Measurements from ENCODE around the gene STK32B.
"Not testable (repeated sequence)": the region's sequence is repeated elsewhere in the genome, so short reads cannot be mapped to it uniquely, and the experiment has no call there.

The STK32B gene

DNA sequence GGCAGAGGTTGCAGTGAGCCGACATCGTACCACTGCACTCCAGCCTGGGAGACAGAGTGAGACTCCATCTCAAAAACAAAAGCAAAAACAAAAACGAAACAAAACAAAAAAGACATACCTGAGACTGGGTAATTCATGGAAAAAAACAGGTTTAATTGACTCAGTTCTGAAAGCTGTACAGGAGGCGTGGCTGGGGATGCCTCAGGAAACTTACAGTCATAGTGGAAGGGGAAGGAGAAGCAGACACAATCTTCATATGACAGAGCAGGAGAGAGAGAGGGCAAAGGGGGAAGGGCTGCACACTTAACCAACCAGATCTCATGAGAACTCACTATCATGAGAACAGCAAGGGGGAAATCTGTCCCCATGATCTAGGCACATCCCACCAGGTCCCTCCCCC is 229.5 kb downstream of the STK32B start:
- no peak overlapping the region for H3K4me3 ChIP-seq (ENCODE audit: control insufficient read depth, low read depth, low read length)
- TF ChIP-seq, protein P1, sequence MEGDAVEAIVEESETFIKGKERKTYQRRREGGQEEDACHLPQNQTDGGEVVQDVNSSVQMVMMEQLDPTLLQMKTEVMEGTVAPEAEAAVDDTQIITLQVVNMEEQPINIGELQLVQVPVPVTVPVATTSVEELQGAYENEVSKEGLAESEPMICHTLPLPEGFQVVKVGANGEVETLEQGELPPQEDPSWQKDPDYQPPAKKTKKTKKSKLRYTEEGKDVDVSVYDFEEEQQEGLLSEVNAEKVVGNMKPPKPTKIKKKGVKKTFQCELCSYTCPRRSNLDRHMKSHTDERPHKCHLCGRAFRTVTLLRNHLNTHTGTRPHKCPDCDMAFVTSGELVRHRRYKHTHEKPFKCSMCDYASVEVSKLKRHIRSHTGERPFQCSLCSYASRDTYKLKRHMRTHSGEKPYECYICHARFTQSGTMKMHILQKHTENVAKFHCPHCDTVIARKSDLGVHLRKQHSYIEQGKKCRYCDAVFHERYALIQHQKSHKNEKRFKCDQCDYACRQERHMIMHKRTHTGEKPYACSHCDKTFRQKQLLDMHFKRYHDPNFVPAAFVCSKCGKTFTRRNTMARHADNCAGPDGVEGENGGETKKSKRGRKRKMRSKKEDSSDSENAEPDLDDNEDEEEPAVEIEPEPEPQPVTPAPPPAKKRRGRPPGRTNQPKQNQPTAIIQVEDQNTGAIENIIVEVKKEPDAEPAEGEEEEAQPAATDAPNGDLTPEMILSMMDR (conservative IDR thresholded peaks at IDR 0.05; ENCODE audit: control insufficient read depth, insufficient read depth, low read depth, low read length), result no peak
- no peak for DNase-seq (ENCODE audit: low read depth)

DNA sequence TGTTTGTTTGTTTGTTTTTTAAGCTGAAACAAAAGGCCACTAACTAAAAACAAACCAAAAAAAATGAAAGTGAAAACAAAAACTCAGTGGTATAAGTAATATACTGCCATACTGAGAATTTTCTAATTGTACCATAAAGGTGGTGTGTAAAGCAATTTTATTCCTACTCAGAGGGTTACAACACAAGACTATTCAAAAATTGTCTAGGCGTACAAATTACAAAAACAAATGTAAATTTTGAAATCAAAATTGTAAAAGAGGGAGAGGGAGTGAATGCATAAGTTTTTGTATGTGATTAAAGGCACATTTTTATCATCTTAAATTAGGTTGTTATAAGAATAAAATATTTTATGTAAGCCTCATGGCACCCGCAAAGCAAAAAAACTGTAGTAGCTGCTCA is 232.6 kb downstream of the STK32B start:
- TF ChIP-seq, protein P1 (conservative IDR thresholded peaks at IDR 0.05; ENCODE audit: control insufficient read depth, insufficient read depth, low read depth, low read length), result no peak
- no peak for DNase-seq (ENCODE audit: low read depth)
- H3K4me3 ChIP-seq (ENCODE audit: control insufficient read depth, low read depth, low read length), result no peak overlapping the region

DNA sequence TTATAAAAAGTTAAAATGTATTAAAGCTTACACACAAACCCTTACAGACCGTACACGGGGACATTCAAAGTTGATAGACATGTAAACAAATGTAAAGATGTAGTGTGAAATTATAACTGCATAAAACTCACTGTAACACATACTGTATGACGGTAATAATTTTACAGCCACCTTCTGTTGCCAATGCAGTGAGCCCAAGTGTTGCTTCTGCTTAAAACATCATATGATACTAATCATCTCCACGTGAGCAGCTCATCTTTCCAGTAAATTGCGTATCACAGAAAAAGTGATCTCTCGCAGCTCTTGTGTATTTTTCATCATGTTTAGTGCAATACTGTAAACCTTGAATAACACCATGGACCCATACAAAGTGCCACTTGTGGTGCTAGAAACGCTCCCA is 233.2 kb downstream of the STK32B start:
- TF ChIP-seq, protein P1 (conservative IDR thresholded peaks at IDR 0.05; ENCODE audit: control insufficient read depth, insufficient read depth, low read depth, low read length), result no peak
- no peak overlapping the region for H3K4me3 ChIP-seq (ENCODE audit: control insufficient read depth, low read depth, low read length)
- no peak for DNase-seq (ENCODE audit: low read depth)

GRCh38 chr4:5292101-5292500 is 240.8 kb downstream of the STK32B start:
- DNase-seq (ENCODE audit: low read depth), result no peak
- TF ChIP-seq, protein P1 (conservative IDR thresholded peaks at IDR 0.05; ENCODE audit: control insufficient read depth, insufficient read depth, low read depth, low read length), result no peak
- H3K4me3 ChIP-seq (ENCODE audit: control insufficient read depth, low read depth, low read length), result no peak overlapping the region

GRCh38 chr4:5298000-5298787 is 246.9 kb downstream of the STK32B start:
- not testable (repeated sequence) for DNase-seq (ENCODE audit: low read depth); H3K4me3 ChIP-seq (ENCODE audit: control insufficient read depth, low read depth, low read length)

- DNase-seq (ENCODE audit: low read depth), result no peak
- TF ChIP-seq, protein P1 (conservative IDR thresholded peaks at IDR 0.05; ENCODE audit: control insufficient read depth, insufficient read depth, low read depth, low read length), result no peak
- H3K4me3 ChIP-seq (ENCODE audit: control insufficient read depth, low read depth, low read length), result no peak overlapping the region
These were observed 249.0 kb downstream of the STK32B start for GRCh38 chr4:5300283-5300682.

- no peak overlapping the region for H3K4me3 ChIP-seq (ENCODE audit: control insufficient read depth, low read depth, low read length)
- TF ChIP-seq, protein P1 (conservative IDR thresholded peaks at IDR 0.05; ENCODE audit: control insufficient read depth, insufficient read depth, low read depth, low read length), result no peak
- DNase-seq (ENCODE audit: low read depth), result no peak
These were observed 256.6 kb downstream of the STK32B start for GRCh38 chr4:5307928-5308327.

All from fibroblast of mammary gland (primary cell).